SK-N-SH treated with all-trans-retinoic acid at 6 μM for 48 hours (cell line): ENCODE results near the gene CHST8.

Experiments used
- ATAC-seq: fragments of 200-7000 bp; cut with Tn5 transposase; 3 replicates; pipeline ENCODE4 v1.9.1; 2020; ENCODE audit warnings: mild to moderate bottlenecking, moderate library complexity
- ARNTL ChIP-seq: fragments of 450-650 bp; formaldehyde crosslinking; IDR thresholded peaks from 2 replicates; pipeline ENCODE4 v1.5.0; 2020; ENCODE audit warnings: low read depth, mild to moderate bottlenecking, moderate library complexity, borderline replicate concordance
- BACH2 ChIP-seq: fragments of 250-450 bp; sonication (Bioruptor Pico); IDR thresholded peaks from 2 replicates; pipeline ENCODE4 v1.9.0; 2021; ENCODE audit warnings: mild to moderate bottlenecking, borderline replicate concordance
- CSDC2 ChIP-seq: fragments of 250-450 bp; sonication (Bioruptor Pico); IDR thresholded peaks from 2 replicates; pipeline ENCODE4 v1.5.0; 2020; ENCODE audit warnings: mild to moderate bottlenecking, moderate library complexity
- CSRNP3 ChIP-seq: fragments of 250-450 bp; sonication (Bioruptor Pico); IDR thresholded peaks from 2 replicates; pipeline ENCODE4 v1.5.1; 2021; ENCODE audit warnings: mild to moderate bottlenecking, moderate library complexity
- GLIS3 ChIP-seq: fragments of 250-450 bp; sonication (Bioruptor Pico); IDR thresholded peaks from 2 replicates; pipeline ENCODE4 v1.5.0; 2020; ENCODE audit warnings: mild to moderate bottlenecking, moderate library complexity
- ISL1 ChIP-seq: fragments of 250-450 bp; sonication (Bioruptor Pico); IDR thresholded peaks from 2 replicates; pipeline ENCODE4 v2.1.2; 2022; ENCODE audit warnings: mild to moderate bottlenecking, moderate library complexity
- OSR1 ChIP-seq: fragments of 250-450 bp; sonication (Bioruptor Pico); IDR thresholded peaks from 2 replicates; pipeline ENCODE4 v1.8.0; 2022; ENCODE audit warnings: moderate library complexity, mild to moderate bottlenecking, inconsistent platforms
- PATZ1 ChIP-seq: fragments of 250-450 bp; sonication (Bioruptor Pico); IDR thresholded peaks from 2 replicates; pipeline ENCODE4 v1.8.0; 2020; ENCODE audit warnings: mild to moderate bottlenecking, moderate library complexity, borderline replicate concordance
- POU6F1 ChIP-seq: fragments of 250-450 bp; sonication (Bioruptor Pico); IDR thresholded peaks from 2 replicates; pipeline ENCODE4 v1.8.0; 2021; ENCODE audit warnings: low read depth, mild to moderate bottlenecking, moderate library complexity, borderline replicate concordance
- PPARA ChIP-seq: fragments of 250-450 bp; sonication (Bioruptor Pico); IDR thresholded peaks from 2 replicates; pipeline ENCODE4 v1.5.0; 2020; ENCODE audit warnings: mild to moderate bottlenecking, borderline replicate concordance
- RARB ChIP-seq: fragments of 250-450 bp; sonication (Bioruptor Pico); IDR thresholded peaks from 2 replicates; pipeline ENCODE4 v1.8.0; 2021; ENCODE audit warnings: mild to moderate bottlenecking, moderate library complexity
- SNAI2 ChIP-seq: fragments of 250-450 bp; sonication (Bioruptor Pico); IDR thresholded peaks from 2 replicates; pipeline ENCODE4 v1.5.0; 2020; ENCODE audit warnings: mild to moderate bottlenecking, moderate library complexity
- TCF4 ChIP-seq: fragments of 250-450 bp; sonication (Bioruptor Pico); IDR thresholded peaks from 2 replicates; pipeline ENCODE4 v1.8.0; 2021; ENCODE audit warnings: mild to moderate bottlenecking, moderate library complexity, borderline replicate concordance
- TOX ChIP-seq: fragments of 250-450 bp; sonication (Bioruptor Pico); IDR thresholded peaks from 2 replicates; pipeline ENCODE4 v1.8.0; 2021; ENCODE audit warnings: mild to moderate bottlenecking, moderate library complexity, borderline replicate concordance
- TSHZ2 ChIP-seq: fragments of 250-450 bp; sonication (Bioruptor Pico); IDR thresholded peaks from 2 replicates; pipeline ENCODE4 v1.5.0; 2020; ENCODE audit warnings: mild to moderate bottlenecking, moderate library complexity
- ZC3H10 ChIP-seq: fragments of 250-450 bp; sonication (Bioruptor Pico); IDR thresholded peaks from 2 replicates; pipeline ENCODE4 v1.5.1; 2021; ENCODE audit warnings: mild to moderate bottlenecking, moderate library complexity
- ZFP3 ChIP-seq: fragments of 250-450 bp; sonication (Bioruptor Pico); IDR thresholded peaks from 2 replicates; pipeline ENCODE4 v1.5.0; 2020; ENCODE audit warnings: mild to moderate bottlenecking, moderate library complexity
- ZNF565 ChIP-seq: fragments of 450-650 bp; formaldehyde crosslinking; conservative IDR thresholded peaks from 2 replicates; pipeline ENCODE4 v1.5.0; 2020; ENCODE audit warnings: low read depth, mild to moderate bottlenecking, moderate library complexity
- ZNF70 ChIP-seq: fragments of 450-650 bp; formaldehyde crosslinking; IDR thresholded peaks from 2 replicates; pipeline ENCODE4 v1.5.0; 2020; ENCODE audit warnings: mild to moderate bottlenecking, moderate library complexity
- ZNF8 ChIP-seq: fragments of 450-650 bp; formaldehyde crosslinking; IDR thresholded peaks from 2 replicates; pipeline ENCODE4 v1.5.0; 2020; ENCODE audit warnings: mild to moderate bottlenecking, moderate library complexity
- TF ChIP-seq, protein P1 (sequence below): fragments of 250-450 bp; sonication (Bioruptor Pico); IDR thresholded peaks from 2 replicates; pipeline ENCODE4 v1.5.1; 2020; ENCODE audit warnings: low read depth, mild to moderate bottlenecking, moderate library complexity

Gene CHST8

GRCh38 chr19:33689138-33689746, 67.5 kb downstream of the CHST8 start:
- no peak for ATAC-seq
- TF ChIP-seq GLIS3 (CRISPR knock-in tag) = no peak
- TF ChIP-seq TCF4 (CRISPR knock-in tag) = no peak
- no peak for TF ChIP-seq ARNTL
- TF ChIP-seq BACH2 = no peak
- no peak for TF ChIP-seq OSR1
- no peak for TF ChIP-seq ZC3H10 (CRISPR knock-in tag)
- no peak for TF ChIP-seq CSRNP3
- TF ChIP-seq PPARA = no peak
- no peak for TF ChIP-seq ZNF8 (CRISPR knock-in tag)
- TF ChIP-seq ZNF70 = no peak
- TF ChIP-seq ZNF565 = no peak
- no peak for TF ChIP-seq ISL1 (CRISPR knock-in tag)
- TF ChIP-seq RARB (CRISPR knock-in tag) = no peak
- no peak for TF ChIP-seq TOX (CRISPR knock-in tag)
- TF ChIP-seq, all 23 proteins: peak for 0

GRCh38 chr19:33689868-33690267, 68.1 kb downstream of the CHST8 start:
- TF ChIP-seq ZFP3 (CRISPR knock-in tag) (no peak), SNAI2 (CRISPR knock-in tag) (no peak), BACH2 (no peak), POU6F1 (CRISPR knock-in tag) (no peak), PPARA (no peak), OSR1 (no peak), ZC3H10 (CRISPR knock-in tag) (no peak), PATZ1 (CRISPR knock-in tag) (no peak), TSHZ2 (CRISPR knock-in tag) (no peak), ARNTL (no peak), CSRNP3 (no peak), CSDC2 (CRISPR knock-in tag) (no peak)
- TF ChIP-seq, protein P1, sequence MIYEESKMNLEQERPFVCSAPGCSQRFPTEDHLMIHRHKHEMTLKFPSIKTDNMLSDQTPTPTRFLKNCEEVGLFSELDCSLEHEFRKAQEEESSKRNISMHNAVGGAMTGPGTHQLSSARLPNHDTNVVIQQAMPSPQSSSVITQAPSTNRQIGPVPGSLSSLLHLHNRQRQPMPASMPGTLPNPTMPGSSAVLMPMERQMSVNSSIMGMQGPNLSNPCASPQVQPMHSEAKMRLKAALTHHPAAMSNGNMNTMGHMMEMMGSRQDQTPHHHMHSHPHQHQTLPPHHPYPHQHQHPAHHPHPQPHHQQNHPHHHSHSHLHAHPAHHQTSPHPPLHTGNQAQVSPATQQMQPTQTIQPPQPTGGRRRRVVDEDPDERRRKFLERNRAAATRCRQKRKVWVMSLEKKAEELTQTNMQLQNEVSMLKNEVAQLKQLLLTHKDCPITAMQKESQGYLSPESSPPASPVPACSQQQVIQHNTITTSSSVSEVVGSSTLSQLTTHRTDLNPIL (CRISPR knock-in tag) = no peak
- no peak for ATAC-seq
